Fibroblast of skin of right biceps (primary cell): ENCODE data around the gene DLGAP4.

Experiments
- DNase-seq: peaks from one replicate; pipeline ENCODE4 v3.0.0-alpha.2; 2013

The DLGAP4 gene

GRCh38 chr20:36461600-36462439 is 155.7 kb downstream of the DLGAP4 start:
- DNase-seq: peak; percentile 54

GRCh38 chr20:36462440-36463211 is 156.5 kb downstream of the DLGAP4 start:
- DNase-seq: peak; percentile 79

- DNase-seq: no peak
These were observed 157.3 kb downstream of the DLGAP4 start for GRCh38 chr20:36463212-36464061.

- peak; percentile 90 for DNase-seq
These were observed 159.3 kb downstream of the DLGAP4 start for GRCh38 chr20:36465109-36466080.

GRCh38 chr20:36466089-36466488 is 159.9 kb downstream of the DLGAP4 start:
- no peak for DNase-seq

GRCh38 chr20:36467076-36467999 is 161.2 kb downstream of the DLGAP4 start:
- no peak for DNase-seq

- DNase-seq: no peak
These were observed 162.2 kb downstream of the DLGAP4 start for GRCh38 chr20:36468149-36469000.

GRCh38 chr20:36469973-36470372 is 163.8 kb downstream of the DLGAP4 start:
- DNase-seq: no peak

- no peak for DNase-seq
These were observed 165.9 kb downstream of the DLGAP4 start for GRCh38 chr20:36471885-36472636.

GRCh38 chr20:36472637-36473090 is 166.5 kb downstream of the DLGAP4 start:
- no peak for DNase-seq

- DNase-seq: no peak
These were observed 167.0 kb downstream of the DLGAP4 start for GRCh38 chr20:36473164-36473563.

- no peak for DNase-seq
These were observed 168.4 kb downstream of the DLGAP4 start for GRCh38 chr20:36474563-36474962.

- DNase-seq: peak; percentile 58
These were observed 168.9 kb downstream of the DLGAP4 start for GRCh38 chr20:36475054-36475453.

- no peak for DNase-seq
These were observed 171.3 kb downstream of the DLGAP4 start for GRCh38 chr20:36477475-36477874.

- no peak for DNase-seq
These were observed 172.2 kb downstream of the DLGAP4 start for GRCh38 chr20:36478137-36478905.

GRCh38 chr20:36479938-36480337 is 173.8 kb downstream of the DLGAP4 start:
- no peak for DNase-seq

GRCh38 chr20:36480456-36481048 is 174.4 kb downstream of the DLGAP4 start:
- no peak for DNase-seq
